Mesenchymal stem cell (in vitro differentiated cells and primary cell): ENCODE results near the gene ABLIM2.
A peak's percentile ranks its signal among the peaks of the same experiment; 100 is the strongest.
"Not testable (repeated sequence)": the region's sequence is repeated elsewhere in the genome, so short reads cannot be mapped to it uniquely, and the experiment has no call there.

Experiments
- DNase-seq: peaks from one replicate; pipeline ENCODE4 v3.0.0-alpha.2; 2013
- H2AFZ ChIP-seq: one replicate; pipeline ENCODE4 v1.6.1; 2013; ENCODE audit warnings: low read depth, mild to moderate bottlenecking, control low read depth, inconsistent platforms, low read length, moderate library complexity
- H2AK5ac ChIP-seq: 2 replicates; pipeline ENCODE4 v1.6.1; 2013; ENCODE audit warnings: low read length, moderate library complexity, mild to moderate bottlenecking, inconsistent platforms; ENCODE audit not compliant: severe bottlenecking
- H2BK120ac ChIP-seq: one replicate; pipeline ENCODE4 v1.6.1; 2013; ENCODE audit warnings: low read depth, mild to moderate bottlenecking, inconsistent platforms, low read length, moderate library complexity
- H2BK12ac ChIP-seq, 2 experiments: one replicate each; pipeline ENCODE4 v1.6.1; 2013; ENCODE audit warnings: inconsistent platforms in 2 of 2, low read length in 2 of 2, mild to moderate bottlenecking in 2 of 2, moderate library complexity in 2 of 2, control low read depth in 1 of 2
- H2BK15ac ChIP-seq: one replicate; pipeline ENCODE4 v1.6.1; 2013; ENCODE audit warnings: mild to moderate bottlenecking, low read depth, inconsistent platforms; ENCODE audit not compliant: poor library complexity, severe bottlenecking
- H2BK5ac ChIP-seq: 2 replicates; pipeline ENCODE4 v1.6.1; 2013; ENCODE audit warnings: low read depth, mild to moderate bottlenecking, low read length, control low read depth, inconsistent platforms; ENCODE audit not compliant: poor library complexity, severe bottlenecking
- H3K14ac ChIP-seq, 2 experiments: one replicate each; pipeline ENCODE4 v1.6.1; 2013; ENCODE audit warnings: inconsistent platforms in 2 of 2, low read length in 2 of 2, control low read depth in 1 of 2, mild to moderate bottlenecking in 1 of 2, moderate library complexity in 1 of 2
- H3K18ac ChIP-seq, 2 experiments: one replicate each; pipeline ENCODE4 v1.6.1; 2013; ENCODE audit warnings: inconsistent platforms in 2 of 2, low read length in 2 of 2, control low read depth in 1 of 2, low read depth in 1 of 2, mild to moderate bottlenecking in 1 of 2
- H3K23ac ChIP-seq, 2 experiments: one replicate each; pipeline ENCODE4 v1.6.1; 2013; ENCODE audit warnings: inconsistent platforms in 2 of 2, low read length in 2 of 2, mild to moderate bottlenecking in 2 of 2, moderate library complexity in 2 of 2, control low read depth in 1 of 2
- H3K27ac ChIP-seq: 2 replicates; pipeline ENCODE4 v1.5.1; 2013; ENCODE audit warnings: mild to moderate bottlenecking, moderate library complexity, low read length, control low read depth, inconsistent platforms; ENCODE audit not compliant: poor library complexity, severe bottlenecking
- H3K27me3 ChIP-seq, 2 experiments: 2 replicates each; pipeline versions ENCODE4 v1.6.1 to v1.7.0; 2013; ENCODE audit warnings: low read length in 2 of 2, mild to moderate bottlenecking in 2 of 2, moderate library complexity in 2 of 2, control low read depth in 1 of 2, inconsistent platforms in 1 of 2; ENCODE audit not compliant: control insufficient read depth in 1 of 2, insufficient read depth in 1 of 2
- H3K36me3 ChIP-seq, 2 experiments: 2 replicates each; pipeline versions ENCODE4 v1.6.1 to v1.7.0; 2013; ENCODE audit warnings: low read length in 2 of 2, control low read depth in 1 of 2, inconsistent platforms in 1 of 2, low read depth in 1 of 2, mild to moderate bottlenecking in 1 of 2; ENCODE audit not compliant: insufficient read depth in 2 of 2, control insufficient read depth in 1 of 2
- H3K4ac ChIP-seq, 2 experiments: one replicate each; pipeline ENCODE4 v1.6.1; 2013; ENCODE audit warnings: inconsistent platforms in 2 of 2, low read length in 2 of 2, mild to moderate bottlenecking in 2 of 2, moderate library complexity in 2 of 2, control low read depth in 1 of 2, low read depth in 1 of 2
- H3K4me1 ChIP-seq: 2 replicates; pipeline ENCODE4 v1.6.1; 2013; ENCODE audit warnings: low read depth, low read length, control low read depth; ENCODE audit not compliant: control insufficient read depth, insufficient read depth
- H3K4me2 ChIP-seq: 2 replicates; pipeline ENCODE4 v1.6.1; 2013; ENCODE audit warnings: low read length, mild to moderate bottlenecking, inconsistent platforms; ENCODE audit not compliant: poor library complexity, severe bottlenecking
- H3K4me3 ChIP-seq, 2 experiments: 2 replicates each; pipeline versions ENCODE4 v1.5.1 to v1.7.0; 2013; ENCODE audit warnings: low read length in 2 of 2, mild to moderate bottlenecking in 2 of 2, control low read depth in 1 of 2, low read depth in 1 of 2; ENCODE audit not compliant: insufficient read depth in 1 of 2
- H3K79me1 ChIP-seq: replicated peaks from 2 replicates; pipeline ENCODE4 v1.6.1; 2013; ENCODE audit warnings: mild to moderate bottlenecking, control low read depth, low read length, inconsistent platforms; ENCODE audit not compliant: poor library complexity, severe bottlenecking
- H3K9ac ChIP-seq: 2 replicates; pipeline ENCODE4 v1.7.0; 2013; ENCODE audit warnings: mild to moderate bottlenecking, low read length, moderate library complexity
- H3K9me3 ChIP-seq: 2 replicates; pipeline ENCODE4 v1.7.0; 2013; ENCODE audit warnings: mild to moderate bottlenecking, low read length; ENCODE audit not compliant: control insufficient read depth
- H4K8ac ChIP-seq: one replicate; pipeline ENCODE4 v1.6.1; 2013; ENCODE audit warnings: inconsistent platforms, mild to moderate bottlenecking, low read length, moderate library complexity
- H4K91ac ChIP-seq: one replicate; pipeline ENCODE4 v1.6.1; 2013; ENCODE audit warnings: mild to moderate bottlenecking, low read length, inconsistent platforms
- WGBS: methylation state at CpG from one replicate; pipeline ENCODE4 v1.1.7; 2013; ENCODE audit warnings: mixed read lengths; 5-methylcytosine and 5-hydroxymethylcytosine counted together

The ABLIM2 gene

DNA sequence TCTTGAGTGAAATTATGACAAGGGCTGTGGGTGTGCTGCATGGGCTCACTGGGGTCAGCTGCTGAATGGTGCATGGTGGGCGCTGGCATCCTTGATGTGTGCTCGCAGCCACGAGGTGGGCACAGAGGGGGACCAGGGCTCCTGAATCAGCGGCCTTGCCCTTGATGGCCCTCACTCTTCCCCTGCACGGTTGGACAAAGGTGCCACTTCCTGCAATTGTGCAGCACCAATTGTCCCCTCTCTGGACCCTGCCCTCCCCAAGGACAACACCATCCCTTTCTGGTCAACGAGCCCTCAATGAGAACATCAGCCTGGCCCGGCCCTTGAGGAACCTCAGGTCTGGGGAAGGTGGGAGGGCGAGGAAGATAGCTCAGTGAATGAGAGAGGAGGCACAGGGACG is 16.1 kb downstream of the ABLIM2 start:
- Histone ChIP-seq H3K79me1 (no peaks in the 10 kb centered on the region), H2BK12ac (no peak overlapping the region), H3K27ac (no peak overlapping the region), H2BK15ac (no peak overlapping the region), H3K4me1 (peaks cover 2% of the 10 kb centered on the region), H4K8ac (no peak overlapping the region), H2BK5ac (no peak overlapping the region), H3K36me3 (no peaks in the 10 kb centered on the region), H3K4me3 (no peak overlapping the region), H4K91ac (no peak overlapping the region), H3K4me2 (no peak overlapping the region), H2AK5ac (no peak overlapping the region), H2BK120ac (no peak overlapping the region), H3K4ac (no peak overlapping the region), H3K14ac (peak overlapping the region in 1 of 2 experiments; percentile 74), H3K9me3 (peaks cover 10% of the 10 kb centered on the region), H2AFZ (no peak overlapping the region), H3K18ac (no peak overlapping the region), H3K23ac (no peak overlapping the region), H3K27me3 (peaks cover 69 to 85% of the 10 kb centered on the region in 2 experiments), H3K9ac (no peak overlapping the region)
- WGBS: 90% methylated on average over 8 of the region's 9 CpGs
- no peak for DNase-seq

DNA sequence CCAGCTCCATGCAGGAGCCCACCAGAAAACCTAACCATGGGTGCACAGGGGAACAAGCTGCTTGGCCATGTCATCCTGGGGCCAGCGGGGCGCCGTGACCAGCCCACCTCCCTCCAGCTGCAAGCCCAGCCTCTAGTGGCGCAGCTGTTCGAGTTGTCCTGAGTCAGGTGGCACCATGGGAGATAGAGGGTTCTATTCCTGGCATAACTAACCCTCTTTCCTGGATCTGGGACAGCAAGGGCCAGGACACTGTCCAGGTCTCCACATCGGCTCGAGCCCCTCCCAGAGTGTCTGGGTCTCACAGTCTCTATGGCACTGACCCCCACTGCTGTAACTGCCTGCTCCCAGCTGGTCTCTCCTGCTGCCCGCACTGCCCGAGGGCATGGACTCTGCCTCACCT is 16.7 kb downstream of the ABLIM2 start:
- no peaks in the 10 kb centered on the region for H3K36me3 ChIP-seq
- H3K27ac ChIP-seq: no peak overlapping the region
- H3K79me1 ChIP-seq: no peaks in the 10 kb centered on the region
- H2AK5ac ChIP-seq: no peak overlapping the region
- no peak overlapping the region for H3K14ac ChIP-seq
- H3K4me3 ChIP-seq: no peak overlapping the region
- H2BK120ac ChIP-seq: no peak overlapping the region
- H3K18ac ChIP-seq: no peak overlapping the region
- peaks cover 10% of the 10 kb centered on the region for H3K9me3 ChIP-seq
- H2BK5ac ChIP-seq: no peak overlapping the region
- no peak overlapping the region for H2BK15ac ChIP-seq
- no peak overlapping the region for H4K8ac ChIP-seq
- peaks cover 63 to 83% of the 10 kb centered on the region in 2 experiments for H3K27me3 ChIP-seq
- 93% methylated on average over 9 of the region's 9 CpGs for WGBS
- H3K4ac ChIP-seq: no peak overlapping the region
- H2BK12ac ChIP-seq: no peak overlapping the region
- H3K9ac ChIP-seq: no peak overlapping the region
- H2AFZ ChIP-seq: no peak overlapping the region
- no peak overlapping the region for H4K91ac ChIP-seq
- no peak overlapping the region for H3K23ac ChIP-seq
- no peak for DNase-seq
- H3K4me1 ChIP-seq: peaks cover 2% of the 10 kb centered on the region
- H3K4me2 ChIP-seq: no peak overlapping the region

DNA sequence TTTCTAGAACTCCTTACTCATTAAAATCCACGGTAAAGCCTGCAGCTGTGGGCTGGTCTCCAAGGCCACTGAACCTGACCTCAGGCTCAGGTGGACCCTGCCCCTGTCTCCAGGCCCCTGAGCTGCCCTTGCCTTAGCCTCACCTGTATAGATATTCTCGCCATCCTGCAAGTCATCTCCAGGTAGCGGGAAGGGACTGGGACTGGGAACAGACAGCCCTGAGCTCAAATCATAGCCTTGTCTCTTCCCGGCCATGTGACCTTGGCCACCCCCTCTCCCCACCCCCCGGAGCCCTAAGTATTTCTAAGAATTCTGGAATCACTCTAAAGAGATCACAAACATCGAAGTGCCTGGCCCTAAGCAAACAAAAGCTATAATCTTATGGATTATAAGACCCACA is 17.7 kb downstream of the ABLIM2 start:
- no peak overlapping the region for H4K91ac ChIP-seq
- no peak overlapping the region for H3K4me2 ChIP-seq
- no peak overlapping the region for H3K4ac ChIP-seq
- H3K18ac ChIP-seq: no peak overlapping the region
- no peak overlapping the region for H3K23ac ChIP-seq
- H2BK5ac ChIP-seq: no peak overlapping the region
- H2BK120ac ChIP-seq: no peak overlapping the region
- 64% methylated on average over 6 of the region's 6 CpGs for WGBS
- no peak overlapping the region for H2AFZ ChIP-seq
- DNase-seq: no peak
- peaks cover 2% of the 10 kb centered on the region for H3K4me1 ChIP-seq
- no peaks in the 10 kb centered on the region for H3K79me1 ChIP-seq
- H2AK5ac ChIP-seq: no peak overlapping the region
- no peak overlapping the region for H3K14ac ChIP-seq
- no peak overlapping the region for H4K8ac ChIP-seq
- H3K27me3 ChIP-seq: peaks cover 59 to 78% of the 10 kb centered on the region in 2 experiments
- no peaks in the 10 kb centered on the region for H3K36me3 ChIP-seq
- no peak overlapping the region for H3K27ac ChIP-seq
- peaks cover 10% of the 10 kb centered on the region for H3K9me3 ChIP-seq
- no peak overlapping the region for H3K9ac ChIP-seq
- H2BK15ac ChIP-seq: no peak overlapping the region
- H3K4me3 ChIP-seq: no peak overlapping the region
- no peak overlapping the region for H2BK12ac ChIP-seq

DNA sequence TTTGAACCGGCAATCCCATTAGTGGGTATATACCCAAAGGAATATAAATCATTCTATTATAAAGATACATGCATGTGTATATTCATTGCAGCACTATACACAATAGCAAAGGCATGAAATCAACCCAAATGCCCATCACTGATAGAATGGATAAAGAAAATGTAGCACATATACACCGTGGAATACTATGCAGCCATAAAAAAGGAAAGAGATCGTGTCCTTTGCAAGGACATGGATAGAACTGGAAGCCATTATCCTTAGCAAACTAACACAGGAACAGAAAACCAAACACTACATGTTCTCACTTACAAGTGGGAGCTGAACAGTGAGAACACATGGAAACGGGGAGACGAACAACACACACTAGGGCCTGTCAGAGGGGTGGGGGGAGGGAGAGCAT is 18.9 kb downstream of the ABLIM2 start:
- WGBS: 93% methylated on average over 2 of the region's 5 CpGs

More for the DNA sequence above, 18.9 kb downstream of the ABLIM2 start:
- H2BK15ac ChIP-seq, H3K4ac ChIP-seq, H2BK120ac ChIP-seq, H3K4me1 ChIP-seq, H3K23ac ChIP-seq, H3K9ac ChIP-seq, H2AK5ac ChIP-seq, DNase-seq, H3K79me1 ChIP-seq, H3K4me3 ChIP-seq, H2AFZ ChIP-seq, H3K36me3 ChIP-seq, H2BK5ac ChIP-seq, H3K18ac ChIP-seq, H3K27ac ChIP-seq, H4K8ac ChIP-seq, H4K91ac ChIP-seq, H3K14ac ChIP-seq, H3K4me2 ChIP-seq, H2BK12ac ChIP-seq: not testable (repeated sequence)
- H3K9me3 ChIP-seq: peaks cover 10% of the 10 kb centered on the region
- H3K27me3 ChIP-seq: peaks cover 59 to 79% of the 10 kb centered on the region in 2 experiments
